IMR-90 (cell line): ENCODE results near the gene NGEF. TPM values are rescaled to one million over a fixed set of nuclear protein-coding genes. Genes with fewer than 3 reads are reported as not detected.

Experiments used
- ATAC-seq: fragments of 200-7000 bp; cut with Tn5 transposase; 2 replicates; pipeline ENCODE4 v1.9.1; 2020; ENCODE audit warnings: low read depth, mild to moderate bottlenecking, moderate library complexity
- BruUV-seq: library from RNA; stranded (reverse); fragments of 400-500 nt; replicated peaks from 2 replicates; lab custom pipeline; 2021; lab: Mats Ljungman, UMichigan
- CTCF ChIA-PET: fragments of 300-600 bp; formaldehyde crosslinking; extraction: SDS; loops from one replicate; lab custom pipeline; 2021; ENCODE audit warnings: antibody characterized with exemption; lab: Yijun Ruan, JAX
- POLR2A ChIA-PET: fragments of 300-600 bp; sonication (Branson Sonifier 250); formaldehyde crosslinking; loops from one replicate; lab custom pipeline; 2022; ENCODE audit warnings: antibody characterized with exemption; ENCODE audit not compliant: unreplicated experiment; lab: Charles Lee
- DNase-seq: peaks from one replicate; pipeline ENCODE4 v3.0.0; 2013
- H2AFZ ChIP-seq: replicated peaks from 2 replicates; pipeline ENCODE3; 2013; ENCODE audit warnings: low read length, mild to moderate bottlenecking; ENCODE audit not compliant: poor library complexity
- H2AK5ac ChIP-seq: 2 replicates; pipeline ENCODE4 v1.6.1; 2013; ENCODE audit warnings: low read depth, low read length, inconsistent platforms
- H2AK9ac ChIP-seq: replicated peaks from 2 replicates; pipeline ENCODE3; 2013; ENCODE audit warnings: mild to moderate bottlenecking, low read depth, low read length, moderate library complexity; ENCODE audit not compliant: poor library complexity
- H2BK120ac ChIP-seq: 2 replicates; pipeline ENCODE4 v1.6.1; 2013; ENCODE audit warnings: low read depth, low read length, inconsistent platforms
- H2BK15ac ChIP-seq: 3 replicates; pipeline ENCODE4 v1.6.1; 2013; ENCODE audit warnings: low read depth, low read length, inconsistent platforms
- H2BK20ac ChIP-seq: 2 replicates; pipeline ENCODE4 v1.6.1; 2013; ENCODE audit warnings: low read depth, mild to moderate bottlenecking, inconsistent platforms, low read length, moderate library complexity
- H2BK5ac ChIP-seq: 2 replicates; pipeline ENCODE4 v1.6.1; 2013; ENCODE audit warnings: mild to moderate bottlenecking, low read depth, low read length, inconsistent platforms; ENCODE audit not compliant: poor library complexity, severe bottlenecking
- H3K14ac ChIP-seq: replicated peaks from 2 replicates; pipeline ENCODE4 v1.6.1; 2013; ENCODE audit warnings: low read depth, low read length, inconsistent platforms
- H3K18ac ChIP-seq: 2 replicates; pipeline ENCODE4 v1.6.1; 2013; ENCODE audit warnings: low read depth, low read length, control low read depth
- H3K23ac ChIP-seq: 2 replicates; pipeline ENCODE4 v1.6.1; 2013; ENCODE audit warnings: low read depth, low read length, inconsistent platforms
- H3K27ac ChIP-seq: 2 replicates; pipeline ENCODE4 v1.5.1; 2013; ENCODE audit warnings: mild to moderate bottlenecking, control low read depth, low read length; ENCODE audit not compliant: insufficient read depth
- H3K27me3 ChIP-seq: 2 replicates; pipeline ENCODE4 v1.6.1; 2013; ENCODE audit warnings: low read length; ENCODE audit not compliant: control insufficient read depth, insufficient read depth
- H3K36me3 ChIP-seq: 2 replicates; pipeline ENCODE4 v1.6.1; 2013; ENCODE audit warnings: low read length, mixed read lengths; ENCODE audit not compliant: control insufficient read depth, insufficient read depth
- H3K4ac ChIP-seq: 2 replicates; pipeline ENCODE4 v1.6.1; 2013; ENCODE audit warnings: low read depth, low read length, inconsistent platforms
- H3K4me1 ChIP-seq: 2 replicates; pipeline ENCODE4 v1.6.1; 2013; ENCODE audit warnings: low read length, mixed read lengths; ENCODE audit not compliant: control insufficient read depth, insufficient read depth
- H3K4me2 ChIP-seq: 2 replicates; pipeline ENCODE4 v1.6.1; 2013; ENCODE audit warnings: low read depth, mild to moderate bottlenecking, control low read depth, low read length, moderate library complexity
- H3K4me3 ChIP-seq: 2 replicates; pipeline ENCODE4 v1.5.1; 2013; ENCODE audit warnings: low read depth, mild to moderate bottlenecking, control low read depth, low read length, moderate library complexity; ENCODE audit not compliant: insufficient read depth
- H3K56ac ChIP-seq: 2 replicates; pipeline ENCODE4 v1.6.1; 2013; ENCODE audit warnings: low read length, inconsistent platforms; ENCODE audit not compliant: insufficient read depth; ENCODE audit errors: extremely low read depth
- H3K79me1 ChIP-seq, 2 experiments: 2 replicates each; pipeline ENCODE4 v1.6.1; 2013; ENCODE audit warnings: low read length in 2 of 2, inconsistent platforms in 1 of 2, low read depth in 1 of 2
- H3K9ac ChIP-seq: 2 replicates; pipeline ENCODE4 v1.6.1; 2013; ENCODE audit warnings: low read depth, low read length, control low read depth
- H3K9me1 ChIP-seq: 2 replicates; pipeline ENCODE4 v1.6.1; 2013; ENCODE audit warnings: low read length, inconsistent platforms; ENCODE audit not compliant: insufficient read depth
- H3K9me3 ChIP-seq: 2 replicates; pipeline ENCODE4 v1.6.1; 2013; ENCODE audit warnings: low read length; ENCODE audit not compliant: control insufficient read depth, insufficient read depth
- H4K20me1 ChIP-seq: 2 replicates; pipeline ENCODE4 v1.6.1; 2013; ENCODE audit warnings: low read length, inconsistent platforms; ENCODE audit not compliant: insufficient read depth
- H4K5ac ChIP-seq: 2 replicates; pipeline ENCODE4 v1.6.1; 2013; ENCODE audit warnings: mild to moderate bottlenecking, low read depth, low read length, control low read depth
- H4K8ac ChIP-seq, 2 experiments: 2 replicates each; pipeline ENCODE4 v1.6.1; 2013; ENCODE audit warnings: low read depth in 2 of 2, low read length in 2 of 2, control low read depth in 1 of 2, inconsistent platforms in 1 of 2
- H4K91ac ChIP-seq: 2 replicates; pipeline ENCODE4 v1.6.1; 2013; ENCODE audit warnings: low read depth, low read length, inconsistent platforms; ENCODE audit not compliant: insufficient read depth
- BHLHE40 ChIP-seq: fragments of 150-350 bp; IDR thresholded peaks from 2 replicates; pipeline ENCODE4 v1.6.1; 2016; ENCODE audit warnings: mild to moderate bottlenecking, low read depth, low read length
- CHD1 ChIP-seq: IDR thresholded peaks from 2 replicates; pipeline ENCODE4 v1.6.1; 2012; ENCODE audit warnings: low read depth, low read length, improper control_type of control experiment
- CTCF ChIP-seq: conservative IDR thresholded peaks from 2 replicates; pipeline ENCODE4 v1.5.1; 2012; ENCODE audit warnings: mild to moderate bottlenecking, low read depth, low read length, improper control_type of control experiment
- ELK1 ChIP-seq: fragments of 150-350 bp; IDR thresholded peaks from 2 replicates; pipeline ENCODE4 v1.6.1; 2016; ENCODE audit warnings: low read depth, mild to moderate bottlenecking, low read length, moderate library complexity, borderline replicate concordance
- FOS ChIP-seq: fragments of 150-350 bp; IDR thresholded peaks from 2 replicates; pipeline ENCODE4 v1.6.1; 2016; ENCODE audit warnings: low read depth, low read length
- MAFK ChIP-seq: IDR thresholded peaks from 2 replicates; pipeline ENCODE4 v1.6.1; 2012; ENCODE audit warnings: low read depth, low read length, improper control_type of control experiment
- MAZ ChIP-seq: IDR thresholded peaks from 2 replicates; pipeline ENCODE4 v1.6.1; 2012; ENCODE audit warnings: low read depth, mild to moderate bottlenecking, low read length, improper control_type of control experiment, moderate library complexity, borderline replicate concordance
- NFE2L2 ChIP-seq: fragments of 150-350 bp; IDR thresholded peaks from 2 replicates; pipeline ENCODE4 v1.6.1; 2016; ENCODE audit warnings: low read depth, mild to moderate bottlenecking, low read length
- POLR2A ChIP-seq: IDR thresholded peaks from 2 replicates; pipeline ENCODE4 v1.6.1; 2012; ENCODE audit warnings: mild to moderate bottlenecking, low read depth, low read length
- RCOR1 ChIP-seq: IDR thresholded peaks from 2 replicates; pipeline ENCODE4 v1.6.1; 2012; ENCODE audit warnings: mild to moderate bottlenecking, low read length, improper control_type of control experiment; ENCODE audit not compliant: insufficient replicate concordance
- RFX5 ChIP-seq: IDR thresholded peaks from 2 replicates; pipeline ENCODE4 v1.8.0; 2012; ENCODE audit warnings: low read depth, mild to moderate bottlenecking, low read length, moderate library complexity
- SMC3 ChIP-seq: fragments of 150-350 bp; IDR thresholded peaks from 2 replicates; pipeline ENCODE4 v1.6.1; 2016; ENCODE audit warnings: low read depth, mild to moderate bottlenecking, antibody characterized with exemption, low read length, moderate library complexity
- WGBS, 2 experiments: methylation state at CpG; one replicate each; pipeline versions ENCODE4 v1.1.5 to v1.1.7; 2013; ENCODE audit warnings: missing lambda C conversion rate in 2 of 2; ENCODE audit not compliant: insufficient read length in 1 of 2; ENCODE audit errors: extremely low coverage in 2 of 2; 5-methylcytosine and 5-hydroxymethylcytosine counted together
- dilution Hi-C: fragments of 300-500 bp; cut with HindIII; formaldehyde crosslinking; loops from one replicate; pipeline ENCODE4 v1.14.3; 2018; ENCODE audit warnings: low sequenced_read_pairs; ENCODE audit not compliant: unreplicated experiment
- in situ Hi-C: fragments of 300-500 bp; cut with MboI; formaldehyde crosslinking; loops from 3 replicates; pipeline ENCODE4 v1.14.3; 2019; ENCODE audit warnings: low sequenced_read_pairs, inconsistent platforms, mixed read lengths
- intact Hi-C: fragments of 100-400 bp; cut with micrococcal nuclease; formaldehyde crosslinking; loops from 2 replicates; pipeline ENCODE4 v1.10.0; 2022
- polyA plus RNA-seq, 3 experiments: library from polyadenylated mRNA; depleted of rRNA; stranded (reverse); fragments of >200 nt; gene quantifications; 2 replicates each; pipeline ENCODE4 v1.2.3, GENCODE V29; 2012; ENCODE audit warnings: low replicate concordance in 1 of 3
- total RNA-seq: library from RNA; depleted of rRNA; stranded (reverse); fragments of >200 nt; gene quantifications from 2 replicates; pipeline ENCODE4 v1.2.3, GENCODE V29; 2012

NGEF gene
- total and polyA plus RNA-seq, 2 of the 4 experiments (the other 2 are of a cell fraction) = 1.1 to 1.7 TPM

- no peaks in the 10 kb centered on the region for H3K4me1 ChIP-seq
- H4K20me1 ChIP-seq = no peaks in the 10 kb centered on the region
- dilution Hi-C loops (no loop called here), intact Hi-C loops (no loop called here), in situ Hi-C loops (no loop called here)
- H3K36me3 ChIP-seq = no peaks in the 10 kb centered on the region
- ChIA-PET CTCF (no interaction called here), POLR2A (no interaction called here)
- H3K23ac ChIP-seq = no peak overlapping the region
- no peak overlapping the region for H3K14ac ChIP-seq
- no peak overlapping the region for H2BK15ac ChIP-seq
- no peak overlapping the region for H2BK120ac ChIP-seq
- H3K4me2 ChIP-seq = no peak overlapping the region
- TF ChIP-seq NFE2L2 = no peak
- no peak for TF ChIP-seq MAZ
- TF ChIP-seq ELK1 = no peak
- TF ChIP-seq RCOR1 = no peak
- TF ChIP-seq CHD1 = no peak
- no peak for TF ChIP-seq FOS
- no peak for TF ChIP-seq SMC3
- TF ChIP-seq MAFK = no peak
- no peak for TF ChIP-seq CTCF
- no peak for TF ChIP-seq BHLHE40
- TF ChIP-seq POLR2A = no peak
- TF ChIP-seq RFX5 = no peak
- no peak overlapping the region for H3K18ac ChIP-seq
- DNase-seq = no peak
- H2AK9ac ChIP-seq = no peak overlapping the region
- H3K4ac ChIP-seq = no peak overlapping the region
- no peak overlapping the region for H3K27ac ChIP-seq
- H2AFZ ChIP-seq = no peak overlapping the region
- H3K27me3 ChIP-seq = no peaks in the 10 kb centered on the region; the same call in 1 of the 2 replicates
- ATAC-seq = no peak
- no peaks in the 10 kb centered on the region for H3K79me1 ChIP-seq
- no peaks in the 10 kb centered on the region for H3K9me3 ChIP-seq
- H3K4me3 ChIP-seq = no peak overlapping the region
- no CpG with 5 or more reads among the region's 1 CpG for WGBS, 2 experiments
- BruUV-seq = no TSS peak
- no peak overlapping the region for H4K91ac ChIP-seq
- H3K9ac ChIP-seq = no peak overlapping the region
- no peak overlapping the region for H4K8ac ChIP-seq
- H3K9me1 ChIP-seq = no peaks in the 10 kb centered on the region
- no peak overlapping the region for H2AK5ac ChIP-seq
- no peak overlapping the region for H4K5ac ChIP-seq
- H2BK20ac ChIP-seq = no peak overlapping the region
- no peak overlapping the region for H3K56ac ChIP-seq
- H2BK5ac ChIP-seq = peak overlapping the region; percentile 19
Observed at GRCh38 chr2:233015019-233015645, 2.1 kb upstream of the NGEF start.
